Activated CD4-positive, alpha-beta T cell treated with anti-CD3 and anti-CD28 coated beads, Interleukin-2, amount 10 ng/mL, durations not matched to agents 24 days and 14 days (primary cell): ENCODE results near the gene PGC. TPM values are rescaled to one million over a fixed set of nuclear protein-coding genes. Genes with fewer than 3 reads are reported as not detected.

Source experiments
- DNase-seq: peaks from one replicate; pipeline ENCODE4 v3.0.0; 2022
- H3K27ac Mint-ChIP-seq: one replicate; pipeline ENCODE4 v1.8.0; 2022; ENCODE audit warnings: mild to moderate bottlenecking, mixed read lengths
- H3K27me3 Mint-ChIP-seq: one replicate; pipeline ENCODE4 v1.8.0; 2022; ENCODE audit warnings: mixed read lengths
- H3K36me3 Mint-ChIP-seq: one replicate; pipeline ENCODE4 v1.8.0; 2022; ENCODE audit warnings: low read depth, mild to moderate bottlenecking, mixed read lengths
- H3K4me1 Mint-ChIP-seq: one replicate; pipeline ENCODE4 v1.8.0; 2021; ENCODE audit warnings: mixed read lengths
- H3K4me3 Mint-ChIP-seq: one replicate; pipeline ENCODE4 v1.8.0; 2022; ENCODE audit warnings: mild to moderate bottlenecking, moderate library complexity, mixed read lengths
- H3K9me3 Mint-ChIP-seq: one replicate; pipeline ENCODE4 v1.8.0; 2021; ENCODE audit warnings: mixed read lengths
- intact Hi-C: fragments of 100-400 bp; cut with micrococcal nuclease; formaldehyde crosslinking; loops from one replicate; pipeline ENCODE4 v1.15.1; 2023
- total RNA-seq: library from RNA; stranded (reverse); gene quantifications from 2 replicates; pipeline ENCODE4 v1.2.3, GENCODE V29; 2022

The PGC gene
- total RNA-seq, 1 donor from 2014 or later, result not detected

GRCh38 chr6:41714556-41715273, 32.5 kb downstream of the PGC start:
- Mint-ChIP-seq H3K27me3 (no peaks in the 10 kb centered on the region), H3K36me3 (no peaks in the 10 kb centered on the region), H3K9me3 (no peaks in the 10 kb centered on the region), H3K27ac (no peak overlapping the region), H3K4me3 (no peak overlapping the region), H3K4me1 (peaks cover 13% of the 10 kb centered on the region)
- no peak for DNase-seq
- intact Hi-C loops, result no loop called here

DNA sequence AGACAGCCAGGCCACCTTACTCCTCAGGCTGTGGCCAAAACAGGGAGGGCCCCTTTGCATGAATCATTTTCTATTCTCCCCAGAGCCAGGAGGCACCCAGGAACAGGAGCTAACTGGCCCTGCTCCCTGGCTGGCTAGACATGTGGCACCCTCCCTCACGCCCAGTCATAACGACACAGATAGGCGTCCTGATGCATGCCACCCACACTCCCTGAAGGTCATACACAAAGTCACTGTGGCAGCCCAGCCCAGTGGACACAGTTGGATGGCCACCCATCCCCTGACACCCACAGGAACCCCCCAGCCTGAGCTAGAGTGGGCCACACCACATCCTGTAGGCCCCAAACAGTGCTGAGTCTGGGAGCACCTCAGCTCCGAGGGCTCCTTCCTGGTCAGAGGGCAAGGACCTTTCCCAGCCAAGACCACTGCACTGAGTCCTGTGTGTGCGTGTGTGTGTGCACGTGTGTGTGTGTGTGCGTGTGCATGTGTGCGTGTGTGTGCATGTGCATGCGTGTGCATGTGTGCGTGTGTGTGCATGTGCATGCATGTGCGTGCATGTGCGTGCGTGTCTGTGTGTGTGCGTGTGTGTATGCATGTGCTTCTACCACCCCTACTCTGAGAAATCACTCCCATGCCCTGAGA, 33.4 kb downstream of the PGC start:
- Mint-ChIP-seq H3K4me1 (peaks cover 13% of the 10 kb centered on the region), H3K27ac (no peak overlapping the region), H3K9me3 (no peaks in the 10 kb centered on the region), H3K27me3 (no peaks in the 10 kb centered on the region), H3K4me3 (no peak overlapping the region), H3K36me3 (no peaks in the 10 kb centered on the region)
- no peak for DNase-seq
- intact Hi-C loops, result no loop called here

- Mint-ChIP-seq H3K4me1 (peaks cover 18% of the 10 kb centered on the region), H3K27ac (no peak overlapping the region), H3K4me3 (no peak overlapping the region), H3K27me3 (no peaks in the 10 kb centered on the region), H3K36me3 (peaks cover 2% of the 10 kb centered on the region), H3K9me3 (no peaks in the 10 kb centered on the region)
- DNase-seq, result no peak
- intact Hi-C loops, result no loop called here
Measured at GRCh38 chr6:41713159-41713649, 34.0 kb downstream of the PGC start.

- Mint-ChIP-seq H3K4me3 (no peak overlapping the region), H3K9me3 (no peaks in the 10 kb centered on the region), H3K27me3 (no peaks in the 10 kb centered on the region), H3K27ac (no peak overlapping the region), H3K36me3 (peaks cover 6% of the 10 kb centered on the region), H3K4me1 (peaks cover 23% of the 10 kb centered on the region)
- intact Hi-C loops, result no loop called here
- DNase-seq, result no peak
Measured at GRCh38 chr6:41712651-41713103, 34.5 kb downstream of the PGC start.

DNA sequence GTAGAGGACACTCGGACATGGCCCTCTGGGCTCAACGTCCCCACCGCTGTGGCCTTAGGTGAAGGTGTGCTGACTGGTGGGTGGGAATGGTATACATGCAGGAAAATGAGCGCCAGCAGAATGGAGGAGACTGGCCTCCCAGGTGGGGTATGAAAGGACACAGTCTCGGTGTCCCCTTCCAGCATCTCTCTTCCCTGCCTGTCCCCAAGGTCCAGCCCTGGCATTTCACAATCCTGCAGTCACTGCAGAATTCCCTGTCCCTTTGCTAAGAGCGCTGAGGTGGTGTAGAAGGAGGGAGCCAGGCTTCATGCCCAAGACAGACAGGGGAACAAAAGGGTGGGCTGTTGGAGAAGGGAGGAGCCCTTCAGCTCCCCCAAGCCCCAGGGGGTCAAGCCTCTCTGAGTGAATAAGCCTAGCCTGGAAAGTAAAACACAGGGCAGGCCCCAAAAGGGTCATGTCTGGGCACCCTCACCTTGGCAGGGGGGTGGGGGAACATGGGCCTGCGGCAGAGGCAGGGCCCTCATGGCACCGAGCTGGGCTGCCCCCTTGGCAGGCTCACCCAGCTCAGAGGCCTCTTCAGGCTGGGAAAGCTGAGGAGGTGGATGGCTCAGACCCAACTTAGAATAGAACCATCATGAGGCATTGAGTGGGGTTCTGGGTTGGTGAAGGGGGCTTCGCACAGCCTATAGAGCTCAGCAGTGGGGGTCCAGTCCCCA, 35.7 kb downstream of the PGC start:
- no peak overlapping the region for H3K4me3 Mint-ChIP-seq
- H3K36me3 Mint-ChIP-seq, result peaks cover 7% of the 10 kb centered on the region
- no peaks in the 10 kb centered on the region for H3K27me3 Mint-ChIP-seq
- no peak for DNase-seq
- H3K9me3 Mint-ChIP-seq, result no peaks in the 10 kb centered on the region
- H3K4me1 Mint-ChIP-seq, result peaks cover 30% of the 10 kb centered on the region
- intact Hi-C loops, result no loop called here
- H3K27ac Mint-ChIP-seq, result no peak overlapping the region

GRCh38 chr6:41709375-41709774, 37.8 kb downstream of the PGC start:
- intact Hi-C loops, result no loop called here

GRCh38 chr6:41708856-41709255, 38.3 kb downstream of the PGC start:
- intact Hi-C loops, result no loop called here

More at GRCh38 chr6:41709375-41709774, 37.8 kb downstream of the PGC start:
- Mint-ChIP-seq H3K4me3 (no peak overlapping the region), H3K27me3 (no peaks in the 10 kb centered on the region), H3K36me3 (peaks cover 7% of the 10 kb centered on the region), H3K9me3 (no peaks in the 10 kb centered on the region), H3K27ac (no peak overlapping the region), H3K4me1 (peaks cover 31% of the 10 kb centered on the region)
- DNase-seq, result no peak

DNA sequence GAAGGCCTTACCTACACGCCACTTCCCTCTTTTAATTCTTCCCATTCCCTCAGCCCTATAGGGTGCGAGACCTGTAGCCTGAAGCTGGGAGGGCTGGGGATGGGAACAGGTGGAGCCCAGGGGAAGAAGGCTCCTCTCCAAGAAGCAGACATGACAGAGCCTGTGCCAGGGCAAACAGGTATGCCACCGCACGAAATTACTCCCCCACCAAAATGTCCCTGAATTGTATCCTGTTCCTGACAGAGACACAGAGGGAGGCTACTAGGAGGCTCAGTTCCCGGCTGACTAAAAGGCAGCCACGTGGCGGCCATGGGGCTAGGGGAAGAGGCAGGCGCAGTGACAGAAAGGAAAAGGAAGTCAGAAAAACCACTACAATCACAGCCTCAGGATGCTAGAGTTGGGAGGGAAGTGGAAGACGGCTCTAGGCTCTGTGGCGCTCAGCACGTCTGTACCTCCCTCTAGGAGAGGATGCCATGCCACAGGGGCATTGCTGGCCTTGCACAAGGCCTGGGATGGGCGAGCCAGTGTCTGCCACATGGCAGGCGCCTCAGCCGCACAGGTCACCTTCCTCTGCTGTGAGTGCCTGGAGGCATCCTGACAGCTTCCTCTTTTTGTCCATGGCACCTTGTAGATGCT, 39.5 kb downstream of the PGC start:
- H3K9me3 Mint-ChIP-seq, result no peaks in the 10 kb centered on the region
- intact Hi-C loops, result loop anchor here (2.0 kb wide), 1 partner anchor 27 kb away; the partner anchor contains the start of gene TFEB
- peak overlapping the region; percentile 83 for H3K27ac Mint-ChIP-seq
- peak overlapping the region; percentile 21 for H3K4me3 Mint-ChIP-seq
- H3K27me3 Mint-ChIP-seq, result no peaks in the 10 kb centered on the region
- peak; percentile 84 for DNase-seq
- peaks cover 29% of the 10 kb centered on the region for H3K4me1 Mint-ChIP-seq
- peaks cover 7% of the 10 kb centered on the region for H3K36me3 Mint-ChIP-seq

More at GRCh38 chr6:41708856-41709255, 38.3 kb downstream of the PGC start:
- Mint-ChIP-seq H3K9me3 (no peaks in the 10 kb centered on the region), H3K27me3 (no peaks in the 10 kb centered on the region), H3K4me1 (peaks cover 31% of the 10 kb centered on the region), H3K27ac (peak overlapping the region; percentile 52), H3K36me3 (peaks cover 7% of the 10 kb centered on the region), H3K4me3 (no peak overlapping the region)
- no peak for DNase-seq

DNA sequence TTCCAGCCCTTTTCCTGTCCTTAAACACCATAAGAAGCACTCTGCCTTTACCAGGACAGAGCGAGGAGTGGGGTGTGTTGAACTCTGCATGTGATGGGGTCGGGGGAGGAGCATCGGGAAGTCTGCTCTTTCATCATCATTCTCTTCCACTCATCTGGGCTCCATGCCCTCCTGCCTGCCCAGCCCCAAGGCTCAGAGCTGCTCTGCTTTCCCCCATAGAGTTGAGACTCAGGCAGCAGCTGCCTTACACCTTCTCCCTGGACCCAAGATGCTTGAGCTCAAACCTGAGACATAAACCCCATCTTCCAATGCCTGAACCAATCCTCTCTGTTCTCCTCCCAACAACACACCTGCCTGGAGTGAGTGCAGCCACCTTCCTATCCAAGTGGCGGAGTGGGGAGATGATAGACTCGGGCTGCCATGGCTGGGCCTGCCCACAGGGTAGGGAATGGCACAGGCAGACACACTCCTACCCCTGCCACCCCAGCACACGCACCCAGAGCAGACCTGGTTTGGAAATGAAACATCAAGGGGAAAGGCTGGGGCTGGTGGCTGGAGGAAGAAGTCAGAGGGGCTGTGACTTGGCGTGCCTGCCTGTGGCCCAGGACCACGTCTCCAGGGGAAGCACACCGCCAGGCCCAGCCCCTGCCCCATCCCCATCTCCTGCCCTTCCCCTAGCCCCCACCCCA, 40.2 kb downstream of the PGC start:
- peaks cover 29% of the 10 kb centered on the region for H3K4me1 Mint-ChIP-seq
- intact Hi-C loops, result loop anchor here (2.0 kb wide), 1 partner anchor 28 kb away; the partner anchor contains the start of gene TFEB
- no peaks in the 10 kb centered on the region for H3K27me3 Mint-ChIP-seq
- peak overlapping the region; percentile 21 for H3K4me3 Mint-ChIP-seq
- no peak for DNase-seq
- peak overlapping the region; percentile 83 for H3K27ac Mint-ChIP-seq
- H3K9me3 Mint-ChIP-seq, result no peaks in the 10 kb centered on the region
- H3K36me3 Mint-ChIP-seq, result peaks cover 7% of the 10 kb centered on the region

GRCh38 chr6:41705996-41706835, 41.0 kb downstream of the PGC start:
- H3K4me1 Mint-ChIP-seq, result peaks cover 29% of the 10 kb centered on the region
- DNase-seq, result peak; percentile 85

GRCh38 chr6:41705311-41705995, 41.7 kb downstream of the PGC start:
- Mint-ChIP-seq H3K4me3 (no peak overlapping the region), H3K27ac (no peak overlapping the region), H3K9me3 (no peaks in the 10 kb centered on the region), H3K4me1 (peaks cover 29% of the 10 kb centered on the region), H3K27me3 (no peaks in the 10 kb centered on the region), H3K36me3 (peaks cover 7% of the 10 kb centered on the region)
- intact Hi-C loops, result no loop called here
- no peak for DNase-seq

More at GRCh38 chr6:41705996-41706835, 41.0 kb downstream of the PGC start:
- peak overlapping the region; percentile 22 for H3K4me3 Mint-ChIP-seq
- intact Hi-C loops, result loop anchor here (2.0 kb wide), 1 partner anchor 29 kb away; the partner anchor contains the start of gene TFEB
- H3K27me3 Mint-ChIP-seq, result no peaks in the 10 kb centered on the region
- no peaks in the 10 kb centered on the region for H3K9me3 Mint-ChIP-seq
- H3K36me3 Mint-ChIP-seq, result peaks cover 7% of the 10 kb centered on the region
- H3K27ac Mint-ChIP-seq, result peak overlapping the region; percentile 83
